ENCODE measurements around the gene RPL36.
A peak's percentile ranks its signal among the peaks of the same experiment; 100 is the strongest.

The RPL36 gene

GRCh38 chr19:5681391-5682106, 8.5 kb upstream of the RPL36 start:
- no peak for TF ChIP-seq CTCF (IDR thresholded peaks at IDR 0.05)
- H3K4me3 ChIP-seq: peak overlapping the region; percentile 72 to 78
- peaks cover 0 to 13% (median 0%) of the 10 kb centered on the region in 3 donors for H3K36me3 ChIP-seq
- no peak for DNase-seq
- H3K27ac ChIP-seq: peak overlapping the region in 1 of 2 donors; percentile 87
- H3K9me3 ChIP-seq: no peaks in the 10 kb centered on the region
- intact Hi-C loops (cut with DNase I; ENCODE audit: low total_unique reads): no loop called here
- H3K4me1 ChIP-seq: peaks cover 2 to 21% (median 17%) of the 10 kb centered on the region in 4 donors
- no peaks in the 10 kb centered on the region for H3K27me3 ChIP-seq

- Histone ChIP-seq H3K9me3 (no peaks in the 10 kb centered on the region), H3K4me3 (no peak overlapping the region), H3K4me1 (peaks cover 5 to 26% (median 18%) of the 10 kb centered on the region in 4 donors), H3K27ac (no peak overlapping the region), H3K27me3 (no peaks in the 10 kb centered on the region), H3K36me3 (peaks cover 0 to 13% (median 0%) of the 10 kb centered on the region in 3 donors)
- intact Hi-C loops (cut with DNase I; ENCODE audit: low total_unique reads): no loop called here
- DNase-seq: no peak
- no peak for TF ChIP-seq CTCF (IDR thresholded peaks at IDR 0.05)
Observed at GRCh38 chr19:5682107-5682482, 8.0 kb upstream of the RPL36 start.

GRCh38 chr19:5683177-5683886, 6.8 kb upstream of the RPL36 start:
- H3K4me1 ChIP-seq: peaks cover 5 to 31% (median 25%) of the 10 kb centered on the region in 4 donors
- intact Hi-C loops (cut with DNase I; ENCODE audit: low total_unique reads): no loop called here
- no peak overlapping the region for H3K27ac ChIP-seq
- H3K36me3 ChIP-seq: peaks cover 0 to 4% (median 0%) of the 10 kb centered on the region in 3 donors
- TF ChIP-seq CTCF (IDR thresholded peaks at IDR 0.05): no peak
- no peak for DNase-seq
- H3K9me3 ChIP-seq: no peaks in the 10 kb centered on the region
- no peaks in the 10 kb centered on the region for H3K27me3 ChIP-seq
- no peak overlapping the region for H3K4me3 ChIP-seq

- Histone ChIP-seq H3K4me1 (peaks cover 5 to 25% (median 16%) of the 10 kb centered on the region in 4 donors), H3K9me3 (no peaks in the 10 kb centered on the region), H3K27ac (no peak overlapping the region), H3K27me3 (no peaks in the 10 kb centered on the region), H3K4me3 (no peak overlapping the region), H3K36me3 (no peaks in the 10 kb centered on the region)
- TF ChIP-seq CTCF (IDR thresholded peaks at IDR 0.05): no peak
- intact Hi-C loops (cut with DNase I; ENCODE audit: low total_unique reads): no loop called here
- DNase-seq: no peak
Observed at GRCh38 chr19:5684694-5685430, 5.2 kb upstream of the RPL36 start.

- Histone ChIP-seq H3K27me3 (no peaks in the 10 kb centered on the region), H3K27ac (peak overlapping the region; percentile 44 to 74), H3K4me1 (peaks cover 5 to 28% (median 16%) of the 10 kb centered on the region in 4 donors), H3K9me3 (no peaks in the 10 kb centered on the region), H3K36me3 (peaks cover 0 to 3% (median 0%) of the 10 kb centered on the region in 3 donors), H3K4me3 (peak overlapping the region; percentile 54 to 55)
- DNase-seq: no peak
- intact Hi-C loops (cut with DNase I; ENCODE audit: low total_unique reads): no loop called here
- TF ChIP-seq CTCF (IDR thresholded peaks at IDR 0.05): no peak
Observed at GRCh38 chr19:5686326-5686646, 3.8 kb upstream of the RPL36 start.
